ENCODE measurements around the gene TRIB2.

Gene TRIB2

GRCh38 chr2:12778811-12779579 is 62.3 kb downstream of the TRIB2 start:
- Histone ChIP-seq H3K9me3 (ENCODE audit: low read depth, low read length) (no peaks in the 10 kb centered on the region), H3K4me3 (no peak overlapping the region), H3K27ac (no peak overlapping the region), H3K36me3 (ENCODE audit: insufficient read depth, low read length) (no peaks in the 10 kb centered on the region), H3K9ac (ENCODE audit: insufficient read length) (no peak overlapping the region)
- TF ChIP-seq FOXP2 (optimal IDR thresholded peaks at IDR 0.05; ENCODE audit: control extremely low read depth, extremely low read length, insufficient read depth) (no peak), EZH2 (IDR thresholded peaks at IDR 0.05) (no peak), POLR2AphosphoS5 (IDR thresholded peaks at IDR 0.05; ENCODE audit: borderline replicate concordance, low read depth, low read length) (no peak)
- no peak for DNase-seq (ENCODE audit: low read depth, low spot score)

- no peak overlapping the region for H3K9ac ChIP-seq (ENCODE audit: insufficient read length)
- H3K27ac ChIP-seq: no peak overlapping the region
- DNase-seq (ENCODE audit: low read depth, low spot score): no peak
- no peak for TF ChIP-seq POLR2AphosphoS5 (IDR thresholded peaks at IDR 0.05; ENCODE audit: borderline replicate concordance, low read depth, low read length)
- no peak for TF ChIP-seq FOXP2 (optimal IDR thresholded peaks at IDR 0.05; ENCODE audit: control extremely low read depth, extremely low read length, insufficient read depth)
- no peak for TF ChIP-seq EZH2 (IDR thresholded peaks at IDR 0.05)
- no peaks in the 10 kb centered on the region for H3K9me3 ChIP-seq (ENCODE audit: low read depth, low read length)
- H3K4me3 ChIP-seq: no peak overlapping the region
- no peaks in the 10 kb centered on the region for H3K36me3 ChIP-seq (ENCODE audit: insufficient read depth, low read length)
These were observed 64.6 kb downstream of the TRIB2 start for GRCh38 chr2:12781329-12781728.

GRCh38 chr2:12787891-12788801 is 71.4 kb downstream of the TRIB2 start:
- TF ChIP-seq EZH2 (IDR thresholded peaks at IDR 0.05) (no peak), POLR2AphosphoS5 (IDR thresholded peaks at IDR 0.05; ENCODE audit: borderline replicate concordance, low read depth, low read length) (no peak), FOXP2 (optimal IDR thresholded peaks at IDR 0.05; ENCODE audit: control extremely low read depth, extremely low read length, insufficient read depth) (no peak)

GRCh38 chr2:12791906-12792305 is 75.2 kb downstream of the TRIB2 start:
- Histone ChIP-seq H3K4me3 (no peak overlapping the region), H3K9me3 (ENCODE audit: low read depth, low read length) (no peaks in the 10 kb centered on the region), H3K36me3 (ENCODE audit: insufficient read depth, low read length) (no peaks in the 10 kb centered on the region), H3K9ac (ENCODE audit: insufficient read length) (no peak overlapping the region), H3K27ac (no peak overlapping the region)
- TF ChIP-seq POLR2AphosphoS5 (IDR thresholded peaks at IDR 0.05; ENCODE audit: borderline replicate concordance, low read depth, low read length) (no peak), EZH2 (IDR thresholded peaks at IDR 0.05) (no peak), FOXP2 (optimal IDR thresholded peaks at IDR 0.05; ENCODE audit: control extremely low read depth, extremely low read length, insufficient read depth) (no peak)
- DNase-seq (ENCODE audit: low read depth, low spot score): no peak

More at GRCh38 chr2:12787891-12788801, 71.4 kb downstream of the TRIB2 start:
- no peak for DNase-seq (ENCODE audit: low read depth, low spot score)
- Histone ChIP-seq H3K27ac (no peak overlapping the region), H3K9me3 (ENCODE audit: low read depth, low read length) (no peaks in the 10 kb centered on the region), H3K9ac (ENCODE audit: insufficient read length) (no peak overlapping the region), H3K4me3 (no peak overlapping the region), H3K36me3 (ENCODE audit: insufficient read depth, low read length) (no peaks in the 10 kb centered on the region)
